Upper lobe of left lung (tissue), 4 donors: ENCODE data around the gene STIP1.

Experiments used
- EP300 ChIP-seq, 4 donors: sonication (generic); formaldehyde crosslinking; IDR thresholded peaks; one replicate each; pipeline ENCODE4 v1.5.1; 2017; ENCODE audit warnings: antibody characterized with exemption in 4 of 4, control low read depth in 2 of 4
- POLR2A ChIP-seq, 4 donors: fragments of 450-650 bp; IDR thresholded peaks; one replicate each; pipeline ENCODE4 v1.5.1; 2016 to 2017; ENCODE audit warnings: antibody characterized with exemption in 4 of 4, mild to moderate bottlenecking in 2 of 4
- POLR2AphosphoS5 ChIP-seq, 2 donors: sonication (generic); formaldehyde crosslinking; IDR thresholded peaks; one replicate each; pipeline ENCODE4 v1.5.1; 2017; ENCODE audit warnings: antibody characterized with exemption in 2 of 2
- TF ChIP-seq, protein P1 (sequence below), 6 experiments: fragments of 450-650 bp in 4 of 6; fragments of 200-600 bp in 2 of 6; sonication (generic) in 2 of 6; IDR thresholded peaks; one replicate each; pipeline ENCODE4 v1.5.1; 2016 to 2019; ENCODE audit warnings: antibody characterized with exemption in 6 of 6

DNA sequence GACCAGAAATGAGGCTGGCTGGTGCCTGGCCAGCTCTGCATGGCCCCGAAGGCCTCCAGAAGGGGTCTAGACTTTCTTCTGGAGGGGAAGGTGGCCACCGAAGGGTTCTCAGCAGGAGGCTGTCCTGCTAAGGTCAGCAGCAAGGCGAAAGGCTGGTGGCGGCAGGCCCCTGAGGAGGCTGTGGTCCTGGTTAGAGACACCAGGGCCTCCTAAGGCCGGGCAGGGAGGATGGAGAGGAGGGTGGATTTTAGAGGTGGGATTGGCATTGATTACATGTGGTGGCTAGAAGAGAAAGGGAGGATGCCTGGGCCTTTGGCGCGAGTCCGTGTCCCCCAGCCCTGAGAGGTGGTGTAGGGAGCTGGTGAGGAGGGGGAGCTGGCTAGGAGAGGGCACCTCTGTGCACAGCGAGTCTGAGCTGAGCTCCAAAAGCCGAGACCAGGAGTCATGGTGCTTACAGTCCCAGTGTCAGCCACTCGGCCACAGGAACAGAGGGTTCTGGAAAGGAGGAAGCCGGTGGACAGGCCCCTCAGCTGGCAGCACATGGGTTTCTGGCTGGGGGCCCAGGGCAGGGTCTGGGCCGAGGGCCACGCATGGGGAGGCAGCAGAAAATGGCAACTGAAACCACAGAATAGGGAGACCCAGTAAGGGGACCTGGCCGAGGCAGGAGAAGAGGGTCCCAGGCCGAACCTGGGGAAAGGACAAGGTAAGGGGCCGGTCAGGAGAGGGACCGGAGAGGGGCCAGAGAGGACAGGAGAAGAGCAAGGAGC, 23.0 kb downstream of the STIP1 start:
- TF ChIP-seq, protein P1, sequence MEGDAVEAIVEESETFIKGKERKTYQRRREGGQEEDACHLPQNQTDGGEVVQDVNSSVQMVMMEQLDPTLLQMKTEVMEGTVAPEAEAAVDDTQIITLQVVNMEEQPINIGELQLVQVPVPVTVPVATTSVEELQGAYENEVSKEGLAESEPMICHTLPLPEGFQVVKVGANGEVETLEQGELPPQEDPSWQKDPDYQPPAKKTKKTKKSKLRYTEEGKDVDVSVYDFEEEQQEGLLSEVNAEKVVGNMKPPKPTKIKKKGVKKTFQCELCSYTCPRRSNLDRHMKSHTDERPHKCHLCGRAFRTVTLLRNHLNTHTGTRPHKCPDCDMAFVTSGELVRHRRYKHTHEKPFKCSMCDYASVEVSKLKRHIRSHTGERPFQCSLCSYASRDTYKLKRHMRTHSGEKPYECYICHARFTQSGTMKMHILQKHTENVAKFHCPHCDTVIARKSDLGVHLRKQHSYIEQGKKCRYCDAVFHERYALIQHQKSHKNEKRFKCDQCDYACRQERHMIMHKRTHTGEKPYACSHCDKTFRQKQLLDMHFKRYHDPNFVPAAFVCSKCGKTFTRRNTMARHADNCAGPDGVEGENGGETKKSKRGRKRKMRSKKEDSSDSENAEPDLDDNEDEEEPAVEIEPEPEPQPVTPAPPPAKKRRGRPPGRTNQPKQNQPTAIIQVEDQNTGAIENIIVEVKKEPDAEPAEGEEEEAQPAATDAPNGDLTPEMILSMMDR (IDR thresholded peaks at IDR 0.05), result no peak
- TF ChIP-seq POLR2AphosphoS5 (IDR thresholded peaks at IDR 0.05) (no peak), POLR2A (IDR thresholded peaks at IDR 0.05) (no peak), EP300 (IDR thresholded peaks at IDR 0.05) (no peak)
